ENCODE measurements around the gene RAB39A.
"Not testable (repeated sequence)": the region's sequence is repeated elsewhere in the genome, so short reads cannot be mapped to it uniquely, and the experiment has no call there.

Gene RAB39A

DNA sequence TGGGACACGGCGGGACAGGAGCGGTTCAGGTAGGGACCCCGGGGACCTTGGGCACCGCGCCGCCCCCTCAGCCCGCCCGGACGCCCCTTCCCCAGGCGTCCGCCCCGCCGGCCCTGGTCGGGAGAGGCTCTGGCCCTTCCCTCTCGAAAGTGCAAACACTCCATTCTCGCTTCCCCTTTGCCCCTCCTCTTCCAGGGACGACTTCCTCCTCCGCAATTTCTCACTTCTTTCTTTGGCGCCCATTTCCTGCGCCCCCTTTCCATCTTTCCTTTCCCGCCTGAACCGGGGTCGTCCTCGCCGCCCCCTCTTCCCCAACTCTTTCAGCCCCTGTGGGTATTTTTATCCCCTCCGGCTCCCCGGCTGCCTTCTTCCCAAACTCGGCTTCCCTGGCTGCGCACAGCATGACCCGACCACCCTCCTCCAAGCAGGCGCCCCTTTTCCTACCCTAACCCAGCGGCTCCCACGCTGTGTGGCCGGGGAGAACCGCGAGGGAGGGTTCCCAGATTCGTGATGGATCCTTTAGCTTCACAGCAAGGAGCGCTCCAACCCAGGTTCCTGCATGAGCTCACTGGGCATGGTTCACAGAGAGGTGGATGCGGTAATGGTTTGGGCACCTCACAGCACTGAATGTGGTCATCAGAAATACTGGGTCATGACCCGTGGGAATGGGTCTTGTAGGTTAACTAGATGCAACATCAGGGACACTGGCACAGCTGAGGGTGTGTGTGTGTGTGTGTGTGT, 689 bp downstream of the RAB39A start:
- Histone ChIP-seq H3K27me3 (peaks cover 0 to 30% of the 10 kb centered on the region in 2 donors), H3K4me1 (peaks cover 0 to 15% (median 9%) of the 10 kb centered on the region in 4 donors), H3K27ac (no peak overlapping the region), H3K4me3 (peak overlapping the region; percentile 23 to 36), H3K36me3 (no peaks in the 10 kb centered on the region), H3K9me3 (no peaks in the 10 kb centered on the region)
- intact Hi-C loops (cut with DNase I; ENCODE audit: low total_unique reads), result no loop called here
- TF ChIP-seq, protein P1, sequence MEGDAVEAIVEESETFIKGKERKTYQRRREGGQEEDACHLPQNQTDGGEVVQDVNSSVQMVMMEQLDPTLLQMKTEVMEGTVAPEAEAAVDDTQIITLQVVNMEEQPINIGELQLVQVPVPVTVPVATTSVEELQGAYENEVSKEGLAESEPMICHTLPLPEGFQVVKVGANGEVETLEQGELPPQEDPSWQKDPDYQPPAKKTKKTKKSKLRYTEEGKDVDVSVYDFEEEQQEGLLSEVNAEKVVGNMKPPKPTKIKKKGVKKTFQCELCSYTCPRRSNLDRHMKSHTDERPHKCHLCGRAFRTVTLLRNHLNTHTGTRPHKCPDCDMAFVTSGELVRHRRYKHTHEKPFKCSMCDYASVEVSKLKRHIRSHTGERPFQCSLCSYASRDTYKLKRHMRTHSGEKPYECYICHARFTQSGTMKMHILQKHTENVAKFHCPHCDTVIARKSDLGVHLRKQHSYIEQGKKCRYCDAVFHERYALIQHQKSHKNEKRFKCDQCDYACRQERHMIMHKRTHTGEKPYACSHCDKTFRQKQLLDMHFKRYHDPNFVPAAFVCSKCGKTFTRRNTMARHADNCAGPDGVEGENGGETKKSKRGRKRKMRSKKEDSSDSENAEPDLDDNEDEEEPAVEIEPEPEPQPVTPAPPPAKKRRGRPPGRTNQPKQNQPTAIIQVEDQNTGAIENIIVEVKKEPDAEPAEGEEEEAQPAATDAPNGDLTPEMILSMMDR (IDR thresholded peaks at IDR 0.05), result no peak
- peak in 1 of 2 donors; percentile 65 for DNase-seq

DNA sequence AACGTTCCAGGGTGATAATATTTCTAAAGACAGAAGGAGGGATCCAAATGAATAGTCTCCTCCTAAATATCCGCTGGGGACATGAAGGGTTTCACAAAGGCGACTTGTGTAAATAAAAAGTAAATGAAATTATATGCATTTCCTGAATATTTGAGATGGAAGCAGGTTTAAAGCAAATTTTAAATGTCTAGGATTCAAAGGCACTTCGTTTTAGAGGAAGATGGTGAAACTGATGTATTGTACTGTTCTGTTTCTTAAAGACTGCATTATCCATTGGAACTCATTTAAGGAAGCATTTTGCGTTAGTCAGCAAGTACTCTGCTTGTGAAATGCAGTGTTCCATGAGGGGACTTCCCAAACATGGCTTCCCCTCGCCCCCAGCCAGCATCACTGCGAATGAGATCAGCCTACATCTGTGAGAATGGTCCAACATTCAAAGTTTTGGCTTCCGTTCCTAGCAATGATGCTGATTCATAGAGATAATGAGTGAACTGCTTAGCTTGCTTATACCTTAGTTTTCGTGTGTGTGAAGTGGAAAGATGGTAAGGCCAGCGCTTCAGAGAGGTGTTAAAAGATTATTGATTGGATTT, 1.5 kb downstream of the RAB39A start:
- Histone ChIP-seq H3K36me3 (no peaks in the 10 kb centered on the region), H3K27me3 (peaks cover 0 to 30% of the 10 kb centered on the region in 2 donors), H3K4me3 (no peak overlapping the region), H3K27ac (no peak overlapping the region), H3K4me1 (peaks cover 0 to 15% (median 9%) of the 10 kb centered on the region in 4 donors), H3K9me3 (no peaks in the 10 kb centered on the region)
- intact Hi-C loops (cut with DNase I; ENCODE audit: low total_unique reads), result no loop called here
- TF ChIP-seq, protein P1 (IDR thresholded peaks at IDR 0.05), result no peak
- DNase-seq, result no peak

DNA sequence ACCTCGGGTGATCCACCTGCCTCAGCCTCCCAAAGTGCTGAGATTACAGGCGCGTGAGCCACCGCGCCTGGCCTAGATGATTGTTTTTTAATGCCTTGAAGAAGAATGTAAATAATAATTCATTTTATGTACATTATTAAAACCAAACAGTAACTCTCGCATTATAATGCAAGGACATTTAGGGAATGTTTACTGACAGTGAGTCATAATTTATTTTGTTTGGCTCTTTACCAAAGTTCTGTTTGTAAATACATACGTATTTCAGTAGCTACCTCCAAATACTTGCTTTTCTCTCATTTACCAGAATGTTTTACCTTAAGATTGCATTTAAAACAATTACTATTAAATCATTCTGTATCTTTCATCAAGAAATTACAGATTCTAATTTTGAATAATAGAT, 3.0 kb downstream of the RAB39A start:
- H3K4me3 ChIP-seq, result no peak overlapping the region
- H3K36me3 ChIP-seq, result no peaks in the 10 kb centered on the region
- no peak for DNase-seq
- peaks cover 0 to 30% of the 10 kb centered on the region in 2 donors for H3K27me3 ChIP-seq
- no peak overlapping the region for H3K27ac ChIP-seq
- TF ChIP-seq, protein P1 (IDR thresholded peaks at IDR 0.05), result no peak
- peaks cover 0 to 15% (median 9%) of the 10 kb centered on the region in 4 donors for H3K4me1 ChIP-seq
- no peaks in the 10 kb centered on the region for H3K9me3 ChIP-seq
- intact Hi-C loops (cut with DNase I; ENCODE audit: low total_unique reads), result no loop called here

DNA sequence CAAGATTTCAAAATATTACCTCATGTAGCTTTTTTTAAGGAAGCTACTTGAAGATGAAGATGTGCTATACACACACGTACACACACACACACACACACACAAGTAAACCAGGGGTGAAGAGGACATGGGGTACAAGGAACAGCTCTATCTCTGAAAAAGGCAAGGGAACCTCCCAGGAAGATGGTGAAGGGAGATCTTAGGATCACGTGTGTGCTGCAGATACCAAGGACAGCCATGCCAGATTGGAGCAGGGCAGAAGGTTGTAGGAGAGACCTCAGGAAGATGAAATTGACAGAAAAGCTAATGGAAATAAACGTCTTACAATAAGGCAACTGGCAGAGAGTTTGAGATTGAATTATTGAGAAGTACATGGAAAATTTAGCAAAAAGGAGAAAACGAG, 19.7 kb downstream of the RAB39A start:
- intact Hi-C loops (cut with DNase I; ENCODE audit: low total_unique reads), result no loop called here
- TF ChIP-seq, protein P1 (IDR thresholded peaks at IDR 0.05), result no peak
- no peak for DNase-seq
- no peaks in the 10 kb centered on the region for H3K36me3 ChIP-seq
- no peaks in the 10 kb centered on the region for H3K27me3 ChIP-seq
- no peak overlapping the region for H3K27ac ChIP-seq
- no peaks in the 10 kb centered on the region for H3K4me1 ChIP-seq
- H3K4me3 ChIP-seq, result no peak overlapping the region
- no peaks in the 10 kb centered on the region for H3K9me3 ChIP-seq

DNA sequence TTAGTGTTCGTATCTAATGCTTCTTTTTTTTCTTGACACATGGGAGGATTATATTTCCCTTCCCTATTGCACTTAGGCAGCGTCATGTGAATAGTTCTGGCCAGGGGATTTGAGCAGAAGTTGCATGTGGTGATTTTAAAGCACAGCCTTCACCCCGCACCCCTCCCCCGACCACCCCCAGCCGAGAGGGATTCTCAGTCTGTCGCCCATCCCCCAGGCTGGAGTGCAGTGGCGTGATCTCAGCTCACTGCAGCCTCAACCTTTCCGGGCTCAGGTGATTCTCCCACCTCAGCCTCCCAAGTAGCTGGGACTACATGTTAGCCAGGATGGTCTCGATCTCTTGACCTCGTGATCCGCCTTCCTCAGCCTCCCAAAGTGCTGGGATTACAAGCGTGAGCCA, 20.1 kb downstream of the RAB39A start:
- H3K36me3 ChIP-seq; intact Hi-C loops (cut with DNase I; ENCODE audit: low total_unique reads); DNase-seq; H3K27ac ChIP-seq; H3K4me1 ChIP-seq; H3K9me3 ChIP-seq; H3K27me3 ChIP-seq; H3K4me3 ChIP-seq: not testable (repeated sequence)

DNA sequence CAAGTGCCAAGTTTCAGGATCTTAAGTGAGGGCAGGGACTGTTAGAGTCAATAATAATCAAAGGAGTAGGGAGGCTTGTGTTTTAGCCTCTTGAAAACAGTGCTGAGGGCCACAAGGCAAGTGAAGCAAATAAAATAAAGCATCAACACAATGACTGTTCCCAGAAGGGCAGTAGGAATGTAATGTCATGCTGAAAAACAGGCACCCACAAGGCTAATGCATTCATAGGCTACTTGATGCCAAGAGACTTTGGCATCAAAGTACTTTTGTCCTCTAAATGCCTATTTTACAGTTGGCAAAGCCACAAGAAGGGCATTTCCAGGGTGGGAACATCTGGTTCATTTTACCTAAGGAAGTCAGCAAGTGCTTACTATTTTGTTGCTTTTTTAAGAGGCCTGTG, 22.9 kb downstream of the RAB39A start:
- H3K9me3 ChIP-seq, result no peaks in the 10 kb centered on the region
- H3K36me3 ChIP-seq, result no peaks in the 10 kb centered on the region
- H3K27ac ChIP-seq, result no peak overlapping the region
- H3K27me3 ChIP-seq, result no peaks in the 10 kb centered on the region
- H3K4me1 ChIP-seq, result no peaks in the 10 kb centered on the region
- no peak overlapping the region for H3K4me3 ChIP-seq
- intact Hi-C loops (cut with DNase I; ENCODE audit: low total_unique reads), result no loop called here
- no peak for DNase-seq
- TF ChIP-seq, protein P1 (IDR thresholded peaks at IDR 0.05), result no peak

Measured in tibial artery (tissue), 4 donors.